K562 (cell line): ENCODE data around the gene CSPG5. TPM values are rescaled to one million over a fixed set of nuclear protein-coding genes. Genes with fewer than 3 reads are reported as not detected.

ENCODE experiments used
- ATAC-seq: fragments of 200-7000 bp; cut with Tn5 transposase; 3 replicates; pipeline ENCODE4 v1.9.1; 2020; ENCODE audit warnings: moderate library complexity
- BruUV-seq: library from RNA; stranded (reverse); fragments of 400-500 nt; replicated peaks from 2 replicates; lab custom pipeline; 2021; lab: Mats Ljungman, UMichigan
- CTCF ChIA-PET: fragments of 300-600 bp; formaldehyde crosslinking; extraction: SDS; loops from one replicate; lab custom pipeline; 2021; ENCODE audit warnings: low intra/inter-chr PET ratio; lab: Yijun Ruan, JAX
- POLR2A ChIA-PET: fragments of 300-600, 350-650 bp; sonication (Branson Sonifier 250); formaldehyde crosslinking; extraction: SDS; loops from one replicate; lab custom pipeline; 2021; ENCODE audit warnings: antibody characterized with exemption, inconsistent platforms; lab: Yijun Ruan, JAX
- DNase-seq, 4 experiments: peaks; one replicate each; pipeline versions ENCODE4 v3.0.0 to v3.0.0-alpha.2; 2011 to 2018; ENCODE audit warnings: low spot score in 3 of 4, mixed read lengths in 3 of 4; ENCODE audit errors: extremely low read depth in 1 of 4
- FAIRE-seq: peaks from 2 replicates; lab custom pipeline; 2011; peaks lifted over from hg19 to GRCh38; lab: Jason Lieb, UNC
- H2AFZ ChIP-seq: 2 replicates; pipeline ENCODE4 v1.6.0; 2011; ENCODE audit warnings: low read depth, low read length, control low read depth, inconsistent platforms
- H3K27ac ChIP-seq: fragments of 200-600 bp; 3 replicates; pipeline ENCODE4 v1.8.0; 2011; ENCODE audit warnings: low read depth, mild to moderate bottlenecking, control low read depth, inconsistent platforms, low read length, moderate library complexity, mixed read lengths; ENCODE audit errors: extremely low read depth
- H3K27me3 ChIP-seq, 2 experiments: fragments of 300-600 bp in 1 of 2; 2 replicates in 1 of 2; 3 replicates in 1 of 2; pipeline versions ENCODE4 v1.6.0 to v1.8.0; 2011; ENCODE audit warnings: inconsistent platforms in 2 of 2, low read length in 2 of 2, mild to moderate bottlenecking in 1 of 2, mixed read lengths in 1 of 2, moderate library complexity in 1 of 2; ENCODE audit not compliant: control insufficient read depth in 2 of 2, insufficient read depth in 2 of 2
- H3K36me3 ChIP-seq: fragments of 300-600 bp; 3 replicates; pipeline ENCODE4 v1.8.0; 2011; ENCODE audit warnings: mild to moderate bottlenecking, low read length, inconsistent platforms; ENCODE audit not compliant: control insufficient read depth, insufficient read depth
- H3K4me1 ChIP-seq, 2 experiments: fragments of 200-600 bp in 1 of 2; replicated peaks in 1 of 2; 2 replicates in 1 of 2; 3 replicates in 1 of 2; pipeline versions ENCODE4 v1.5.1 to v1.8.0; 2011; ENCODE audit warnings: inconsistent platforms in 2 of 2, low read length in 2 of 2, mild to moderate bottlenecking in 1 of 2, mixed read lengths in 1 of 2, moderate library complexity in 1 of 2; ENCODE audit not compliant: control insufficient read depth in 2 of 2, insufficient read depth in 2 of 2
- H3K4me2 ChIP-seq: 2 replicates; pipeline ENCODE4 v1.6.1; 2011; ENCODE audit warnings: low read length, control low read depth, inconsistent platforms, mixed read lengths; ENCODE audit not compliant: insufficient read depth
- H3K4me3 ChIP-seq: fragments of 200-600 bp; sonication (generic), shearing (Covaris generic); 2 replicates; pipeline ENCODE4 v1.5.1; 2016; ENCODE audit warnings: control low read depth, inconsistent platforms
- H3K79me2 ChIP-seq: fragments of 200-600 bp; 3 replicates; pipeline ENCODE4 v1.8.0; 2011; ENCODE audit warnings: low read length, inconsistent platforms; ENCODE audit not compliant: control insufficient read depth, insufficient read depth
- H3K9ac ChIP-seq, 2 experiments: 2 replicates each; pipeline versions ENCODE4 v1.6.0 to v1.6.1; 2011; ENCODE audit warnings: low read depth in 2 of 2, low read length in 2 of 2, control low read depth in 1 of 2, inconsistent platforms in 1 of 2, mild to moderate bottlenecking in 1 of 2, mixed read lengths in 1 of 2; ENCODE audit not compliant: insufficient read depth in 1 of 2
- H3K9me1 ChIP-seq: one replicate; pipeline ENCODE4 v1.6.0; 2011; ENCODE audit warnings: inconsistent platforms, mild to moderate bottlenecking, low read length, moderate library complexity; ENCODE audit not compliant: control insufficient read depth, insufficient read depth
- H3K9me3 ChIP-seq: replicated peaks from 2 replicates; pipeline ENCODE4 v1.5.1; 2011; ENCODE audit warnings: low read depth, low read length, inconsistent platforms; ENCODE audit not compliant: control insufficient read depth, insufficient read depth
- H4K20me1 ChIP-seq: replicated peaks from 2 replicates; pipeline ENCODE4 v1.6.1; 2011; ENCODE audit warnings: low read length, inconsistent platforms, mixed read lengths; ENCODE audit not compliant: control insufficient read depth, insufficient read depth
- ETV5 ChIP-seq: sonication (generic); formaldehyde crosslinking; IDR thresholded peaks from 2 replicates; pipeline ENCODE4 v1.4.0; 2020; ENCODE audit warnings: low read depth, mild to moderate bottlenecking, missing genetic modification reagents
- GTF2A2 ChIP-seq: IDR thresholded peaks from 2 replicates; pipeline ENCODE4 v1.6.1; 2016; ENCODE audit warnings: mild to moderate bottlenecking, missing genetic modification characterization, missing compliant biosample characterization
- HNRNPLL ChIP-seq: fragments of 200-400 bp; formaldehyde crosslinking; IDR thresholded peaks from 2 replicates; pipeline ENCODE4 v1.6.1; 2017; ENCODE audit warnings: low read length, low read depth, mild to moderate bottlenecking; ENCODE audit not compliant: poor library complexity, severe bottlenecking
- NFIC ChIP-seq: fragments of 450-650 bp; IDR thresholded peaks from 2 replicates; pipeline ENCODE4 v1.6.1; 2017; ENCODE audit warnings: mild to moderate bottlenecking, inconsistent platforms
- NR2C2 ChIP-seq, 2 experiments: fragments of 200-800 bp in 1 of 2; sonication (Bioruptor generic) in 1 of 2; sonication (generic) in 1 of 2; formaldehyde crosslinking in 1 of 2; IDR thresholded peaks; 2 replicates each; pipeline versions ENCODE4 v1.6.1 to v1.8.0; 2016 to 2022; ENCODE audit warnings: mild to moderate bottlenecking in 1 of 2, missing compliant biosample characterization in 1 of 2, missing genetic modification characterization in 1 of 2, missing genetic modification reagents in 1 of 2
- ZNF253 ChIP-seq: fragments of 250-450 bp; sonication (Bioruptor Pico); conservative IDR thresholded peaks from 2 replicates; pipeline ENCODE4 v1.6.1; 2021; ENCODE audit warnings: mild to moderate bottlenecking
- ZNF3 ChIP-seq: fragments of 250-450 bp; sonication (Bioruptor Pico); IDR thresholded peaks from 2 replicates; pipeline ENCODE4 v1.5.0; 2021; ENCODE audit warnings: mild to moderate bottlenecking, moderate library complexity
- ZNF717 ChIP-seq: fragments of 250-450 bp; sonication (Bioruptor Pico); IDR thresholded peaks from 2 replicates; pipeline ENCODE4 v1.5.0; 2021
- WGBS: fragments of 100-300 bp; shearing (Covaris generic); methylation state at CpG from one replicate; pipeline ENCODE4 v1.1.6; 2016; ENCODE audit warnings: low coverage, mixed read lengths; ENCODE audit not compliant: insufficient coverage; ENCODE audit errors: missing lambda C conversion rate; 5-methylcytosine and 5-hydroxymethylcytosine counted together
- in situ Hi-C: fragments of 300-500 bp; cut with MboI; formaldehyde crosslinking; loops from 4 replicates; pipeline ENCODE4 v1.15.0; 2018; ENCODE audit warnings: inconsistent platforms, mixed read lengths
- intact Hi-C: fragments of 100-400 bp; cut with micrococcal nuclease; formaldehyde crosslinking; loops from 2 replicates; pipeline ENCODE4 v1.14.2; 2022
- polyA plus RNA-seq, 8 experiments: library from polyadenylated mRNA; depleted of rRNA in 4 of 8; stranded (reverse) in 5 of 8; unstranded in 3 of 8; fragments of >200 nt; fragmentation: Nextera tagmentation in 2 of 8; fragmentation: Illumina TruSeq in 1 of 8; extraction: Ambion mirVana in 2 of 8; extraction: Trizol in 1 of 8; gene quantifications; 2 replicates each; pipeline versions ENCODE4 v1.2.1 to v1.2.3, GENCODE V29; 2011 to 2014; ENCODE audit warnings: inconsistent platforms in 1 of 8, missing spikeins in 1 of 8
- total RNA-seq, 7 experiments: library from RNA; depleted of rRNA in 6 of 7; stranded (reverse); fragments of >200 nt in 6 of 7; fragmentation: Illumina TruSeq in 2 of 7; extraction: Trizol in 2 of 7; gene quantifications; 2 replicates each; pipeline versions ENCODE4 v1.2.1 to v1.2.3, GENCODE V29; 2011 to 2021; ENCODE audit warnings: low replicate concordance in 1 of 7
- TF ChIP-seq, protein P1 (sequence below), 2 experiments: fragments of 150-350 bp in 1 of 2; IDR thresholded peaks; 2 replicates each; pipeline ENCODE4 v1.6.1; 2012 to 2016; ENCODE audit warnings: low read depth in 2 of 2, low read length in 2 of 2, mild to moderate bottlenecking in 1 of 2, moderate library complexity in 1 of 2

Gene CSPG5
- total and polyA plus RNA-seq, 9 of the 15 experiments (the other 6 are each of a cell fraction or from before 2014, with no cell fraction given), result 0.06 to 3.3 (median 2.4) TPM

DNA sequence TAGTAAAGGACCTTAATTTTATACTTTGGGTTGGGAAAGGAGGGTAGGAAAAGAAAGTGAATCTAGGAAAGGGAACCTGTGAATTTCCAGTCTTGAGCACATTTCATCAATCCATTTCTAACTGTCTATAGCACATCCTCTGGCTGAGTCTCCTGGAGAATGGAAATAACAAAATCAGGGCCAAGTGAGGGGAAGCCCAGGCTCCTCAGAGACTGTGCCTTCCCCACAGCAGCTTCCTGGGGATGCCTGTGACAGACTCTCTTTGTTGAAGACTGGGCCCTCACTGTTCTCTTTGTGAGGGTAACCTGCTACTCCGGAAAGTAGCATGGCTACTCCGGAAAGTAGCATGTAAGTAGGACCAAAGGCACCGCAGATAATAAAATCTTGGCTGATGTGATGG lies 22.6 kb upstream of the CSPG5 start:
- whole genome bisulfite sequencing, result 96% methylated on average over 3 of the region's 3 CpGs
- in situ Hi-C loops, result no loop called here
- intact Hi-C loops, result no loop called here
- Histone ChIP-seq H3K9me3 (no peaks in the 10 kb centered on the region), H3K4me2 (no peak overlapping the region), H4K20me1 (no peaks in the 10 kb centered on the region), H3K27me3 (no peaks in the 10 kb centered on the region)
- CTCF ChIA-PET, result no interaction called here
- no peak for TF ChIP-seq ZNF717 (CRISPR knock-in tag)
- no peak for TF ChIP-seq ETV5 (CRISPR knock-in tag)
- no peak for TF ChIP-seq NFIC
- TF ChIP-seq, protein P1, sequence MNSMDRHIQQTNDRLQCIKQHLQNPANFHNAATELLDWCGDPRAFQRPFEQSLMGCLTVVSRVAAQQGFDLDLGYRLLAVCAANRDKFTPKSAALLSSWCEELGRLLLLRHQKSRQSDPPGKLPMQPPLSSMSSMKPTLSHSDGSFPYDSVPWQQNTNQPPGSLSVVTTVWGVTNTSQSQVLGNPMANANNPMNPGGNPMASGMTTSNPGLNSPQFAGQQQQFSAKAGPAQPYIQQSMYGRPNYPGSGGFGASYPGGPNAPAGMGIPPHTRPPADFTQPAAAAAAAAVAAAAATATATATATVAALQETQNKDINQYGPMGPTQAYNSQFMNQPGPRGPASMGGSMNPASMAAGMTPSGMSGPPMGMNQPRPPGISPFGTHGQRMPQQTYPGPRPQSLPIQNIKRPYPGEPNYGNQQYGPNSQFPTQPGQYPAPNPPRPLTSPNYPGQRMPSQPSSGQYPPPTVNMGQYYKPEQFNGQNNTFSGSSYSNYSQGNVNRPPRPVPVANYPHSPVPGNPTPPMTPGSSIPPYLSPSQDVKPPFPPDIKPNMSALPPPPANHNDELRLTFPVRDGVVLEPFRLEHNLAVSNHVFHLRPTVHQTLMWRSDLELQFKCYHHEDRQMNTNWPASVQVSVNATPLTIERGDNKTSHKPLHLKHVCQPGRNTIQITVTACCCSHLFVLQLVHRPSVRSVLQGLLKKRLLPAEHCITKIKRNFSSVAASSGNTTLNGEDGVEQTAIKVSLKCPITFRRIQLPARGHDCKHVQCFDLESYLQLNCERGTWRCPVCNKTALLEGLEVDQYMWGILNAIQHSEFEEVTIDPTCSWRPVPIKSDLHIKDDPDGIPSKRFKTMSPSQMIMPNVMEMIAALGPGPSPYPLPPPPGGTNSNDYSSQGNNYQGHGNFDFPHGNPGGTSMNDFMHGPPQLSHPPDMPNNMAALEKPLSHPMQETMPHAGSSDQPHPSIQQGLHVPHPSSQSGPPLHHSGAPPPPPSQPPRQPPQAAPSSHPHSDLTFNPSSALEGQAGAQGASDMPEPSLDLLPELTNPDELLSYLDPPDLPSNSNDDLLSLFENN (IDR thresholded peaks at IDR 0.05; ENCODE audit: low read depth in 2 of 2, low read length in 2 of 2), result no peak
- no peak for TF ChIP-seq ZNF3
- TF ChIP-seq GTF2A2, result no peak
- TF ChIP-seq NR2C2 (CRISPR knock-in tag; IDR thresholded peaks at IDR 0.05), result no peak
- no peak for TF ChIP-seq NR2C2 (tag; IDR thresholded peaks at IDR 0.05)
- TF ChIP-seq HNRNPLL, result no peak
- TF ChIP-seq ZNF253 (CRISPR knock-in tag), result no peak
- TF ChIP-seq, all 486 proteins: peak for 0
- POLR2A ChIA-PET, result interaction anchor here (1.5 to 2.8 kb wide), 2 partner anchors 10 to 47 kb away, joined by 3 to 10 read pairs; no protein-coding TSS in a partner anchor
- H3K4me3 ChIP-seq, result no peak overlapping the region
- no peak overlapping the region for H3K27ac ChIP-seq
- DNase-seq (no peak), FAIRE-seq (no peak), ATAC-seq (no peak)
- no peaks in the 10 kb centered on the region for H3K9me1 ChIP-seq
- no peaks in the 10 kb centered on the region; the same call in 2 of the 3 replicates for H3K79me2 ChIP-seq
- no peaks in the 10 kb centered on the region for H3K4me1 ChIP-seq
- H3K36me3 ChIP-seq, result peaks cover 82% of the 10 kb centered on the region
- no TSS peak for BruUV-seq
- no peak overlapping the region for H2AFZ ChIP-seq
- peak overlapping the region in 1 of 2 experiments; percentile 2; a peak in 1 of 4 replicates for H3K9ac ChIP-seq
